Measurements from ENCODE around the gene PCSK6. TPM values are rescaled to one million over a fixed set of nuclear protein-coding genes. Genes with fewer than 3 reads are reported as not detected.

Gene PCSK6
- polyA plus RNA-seq, 1 donor from 2014 or later: 1.1 TPM

DNA sequence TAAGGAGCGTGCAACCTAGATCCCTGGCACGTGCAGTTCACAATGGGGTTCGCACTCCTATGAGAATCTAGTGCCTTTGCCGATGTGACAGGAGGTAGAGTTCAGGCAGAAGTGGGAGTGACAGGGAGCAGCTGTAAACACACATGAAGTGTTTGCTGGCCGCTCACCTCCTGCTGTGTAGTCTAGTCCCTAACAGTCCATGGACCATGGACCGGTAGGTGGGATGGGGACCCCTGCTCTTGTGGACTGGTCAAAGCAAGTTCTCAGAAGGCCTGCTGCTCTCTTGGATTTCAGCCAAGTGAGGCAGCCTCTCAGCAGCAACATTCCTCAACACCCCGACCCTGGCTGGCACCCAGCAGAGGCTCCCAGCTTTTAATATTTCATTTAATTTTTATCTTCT, 136.3 kb downstream of the PCSK6 start:
- H3K36me3 ChIP-seq (ENCODE audit: insufficient read depth, low read length): no peaks in the 10 kb centered on the region
- no peak overlapping the region for H3K9ac ChIP-seq (ENCODE audit: low read length)
- no peak overlapping the region for H2AFZ ChIP-seq (ENCODE audit: low read depth, low read length)
- no peaks in the 10 kb centered on the region for H3K9me2 ChIP-seq (ENCODE audit: insufficient read depth, low read length)
- no peak overlapping the region for H3K4me2 ChIP-seq (ENCODE audit: low read length)
- H3K27ac ChIP-seq (ENCODE audit: low read length): no peak overlapping the region
- H3K27me3 ChIP-seq (ENCODE audit: insufficient read depth, low read depth, low read length): no peaks in the 10 kb centered on the region
- no peaks in the 10 kb centered on the region for H3K79me2 ChIP-seq (replicated peaks; ENCODE audit: insufficient read depth, low read length)
- no peaks in the 10 kb centered on the region for H4K20me1 ChIP-seq (ENCODE audit: insufficient read depth)
- H3F3A ChIP-seq (ENCODE audit: insufficient read depth, low read length, poor library complexity, severe bottlenecking): no peaks in the 10 kb centered on the region
- no peak for TF ChIP-seq TAF1 (IDR thresholded peaks at IDR 0.05; ENCODE audit: low read depth)
- no peak for TF ChIP-seq POLR2AphosphoS5 (IDR thresholded peaks at IDR 0.05)
- TF ChIP-seq, protein P1, sequence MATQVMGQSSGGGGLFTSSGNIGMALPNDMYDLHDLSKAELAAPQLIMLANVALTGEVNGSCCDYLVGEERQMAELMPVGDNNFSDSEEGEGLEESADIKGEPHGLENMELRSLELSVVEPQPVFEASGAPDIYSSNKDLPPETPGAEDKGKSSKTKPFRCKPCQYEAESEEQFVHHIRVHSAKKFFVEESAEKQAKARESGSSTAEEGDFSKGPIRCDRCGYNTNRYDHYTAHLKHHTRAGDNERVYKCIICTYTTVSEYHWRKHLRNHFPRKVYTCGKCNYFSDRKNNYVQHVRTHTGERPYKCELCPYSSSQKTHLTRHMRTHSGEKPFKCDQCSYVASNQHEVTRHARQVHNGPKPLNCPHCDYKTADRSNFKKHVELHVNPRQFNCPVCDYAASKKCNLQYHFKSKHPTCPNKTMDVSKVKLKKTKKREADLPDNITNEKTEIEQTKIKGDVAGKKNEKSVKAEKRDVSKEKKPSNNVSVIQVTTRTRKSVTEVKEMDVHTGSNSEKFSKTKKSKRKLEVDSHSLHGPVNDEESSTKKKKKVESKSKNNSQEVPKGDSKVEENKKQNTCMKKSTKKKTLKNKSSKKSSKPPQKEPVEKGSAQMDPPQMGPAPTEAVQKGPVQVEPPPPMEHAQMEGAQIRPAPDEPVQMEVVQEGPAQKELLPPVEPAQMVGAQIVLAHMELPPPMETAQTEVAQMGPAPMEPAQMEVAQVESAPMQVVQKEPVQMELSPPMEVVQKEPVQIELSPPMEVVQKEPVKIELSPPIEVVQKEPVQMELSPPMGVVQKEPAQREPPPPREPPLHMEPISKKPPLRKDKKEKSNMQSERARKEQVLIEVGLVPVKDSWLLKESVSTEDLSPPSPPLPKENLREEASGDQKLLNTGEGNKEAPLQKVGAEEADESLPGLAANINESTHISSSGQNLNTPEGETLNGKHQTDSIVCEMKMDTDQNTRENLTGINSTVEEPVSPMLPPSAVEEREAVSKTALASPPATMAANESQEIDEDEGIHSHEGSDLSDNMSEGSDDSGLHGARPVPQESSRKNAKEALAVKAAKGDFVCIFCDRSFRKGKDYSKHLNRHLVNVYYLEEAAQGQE (IDR thresholded peaks at IDR 0.05; ENCODE audit: borderline replicate concordance): no peak
- no peak for TF ChIP-seq CTCF (IDR thresholded peaks at IDR 0.05; ENCODE audit: poor library complexity, severe bottlenecking)
- no peak for TF ChIP-seq SMC3 (conservative IDR thresholded peaks at IDR 0.05; ENCODE audit: poor library complexity)
- no peak for TF ChIP-seq MXI1 (conservative IDR thresholded peaks at IDR 0.05; ENCODE audit: poor library complexity, severe bottlenecking)
- TF ChIP-seq EZH2 (IDR thresholded peaks at IDR 0.05; ENCODE audit: borderline replicate concordance, insufficient read depth, low read length, poor library complexity, severe bottlenecking): no peak
- no peak for TF ChIP-seq EP300 (conservative IDR thresholded peaks at IDR 0.05; ENCODE audit: poor library complexity, severe bottlenecking)
- TF ChIP-seq RAD21 (conservative IDR thresholded peaks at IDR 0.05): no peak
- no peak overlapping the region for H3K4me3 ChIP-seq (ENCODE audit: low read length)
- no peaks in the 10 kb centered on the region for H3K9me3 ChIP-seq (ENCODE audit: low read length)

DNA sequence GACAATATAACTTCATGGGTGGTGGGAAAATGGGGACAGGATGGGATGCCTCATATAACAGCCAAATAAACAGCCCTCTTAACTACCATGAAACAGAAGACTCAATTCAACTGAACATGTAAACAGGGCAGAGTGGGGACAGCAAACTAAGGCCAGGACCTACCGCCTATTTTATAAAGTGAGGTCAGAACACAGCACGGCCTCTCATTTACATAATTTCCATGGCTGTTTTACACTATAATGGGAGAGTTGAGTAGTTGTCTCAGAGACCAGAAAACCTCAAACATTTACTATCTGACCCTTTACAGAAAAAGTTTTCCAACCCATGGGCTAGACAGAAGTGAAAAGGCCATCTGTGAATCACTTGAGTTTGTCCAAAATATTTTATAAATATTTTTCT, 137.8 kb downstream of the PCSK6 start:
- H3K9me3 ChIP-seq (ENCODE audit: low read length): no peaks in the 10 kb centered on the region
- no peak overlapping the region for H3K27ac ChIP-seq (ENCODE audit: low read length)
- H3K36me3 ChIP-seq (ENCODE audit: insufficient read depth, low read length): no peaks in the 10 kb centered on the region
- H3K4me3 ChIP-seq (ENCODE audit: low read length): no peak overlapping the region
- no peaks in the 10 kb centered on the region for H3K27me3 ChIP-seq (ENCODE audit: insufficient read depth, low read depth, low read length)
- no peak overlapping the region for H3K4me2 ChIP-seq (ENCODE audit: low read length)
- TF ChIP-seq MXI1 (conservative IDR thresholded peaks at IDR 0.05; ENCODE audit: poor library complexity, severe bottlenecking) (no peak), SMC3 (conservative IDR thresholded peaks at IDR 0.05; ENCODE audit: poor library complexity) (no peak), EP300 (conservative IDR thresholded peaks at IDR 0.05; ENCODE audit: poor library complexity, severe bottlenecking) (no peak), EZH2 (IDR thresholded peaks at IDR 0.05; ENCODE audit: borderline replicate concordance, insufficient read depth, low read length, poor library complexity, severe bottlenecking) (no peak), CTCF (IDR thresholded peaks at IDR 0.05; ENCODE audit: poor library complexity, severe bottlenecking) (no peak), POLR2AphosphoS5 (IDR thresholded peaks at IDR 0.05) (no peak), RAD21 (conservative IDR thresholded peaks at IDR 0.05) (no peak), TAF1 (IDR thresholded peaks at IDR 0.05; ENCODE audit: low read depth) (no peak)
- TF ChIP-seq, protein P1 (IDR thresholded peaks at IDR 0.05; ENCODE audit: borderline replicate concordance): no peak
- H3F3A ChIP-seq (ENCODE audit: insufficient read depth, low read length, poor library complexity, severe bottlenecking): no peaks in the 10 kb centered on the region
- no peak overlapping the region for H3K9ac ChIP-seq (ENCODE audit: low read length)
- H3K79me2 ChIP-seq (replicated peaks; ENCODE audit: insufficient read depth, low read length): no peaks in the 10 kb centered on the region
- no peaks in the 10 kb centered on the region for H4K20me1 ChIP-seq (ENCODE audit: insufficient read depth)
- H2AFZ ChIP-seq (ENCODE audit: low read depth, low read length): no peak overlapping the region
- no peaks in the 10 kb centered on the region for H3K9me2 ChIP-seq (ENCODE audit: insufficient read depth, low read length)

Data from neural cell (in vitro differentiated cells).